ENCODE results near the gene TBCA.

Gene TBCA

GRCh38 chr5:77658662-77659061 is 117.5 kb downstream of the TBCA start:
- DNase-seq (ENCODE audit: extremely low read depth, low read depth): no peak
- TF ChIP-seq CTCF (IDR thresholded peaks at IDR 0.05; ENCODE audit: low read depth, low read length): no peak

DNA sequence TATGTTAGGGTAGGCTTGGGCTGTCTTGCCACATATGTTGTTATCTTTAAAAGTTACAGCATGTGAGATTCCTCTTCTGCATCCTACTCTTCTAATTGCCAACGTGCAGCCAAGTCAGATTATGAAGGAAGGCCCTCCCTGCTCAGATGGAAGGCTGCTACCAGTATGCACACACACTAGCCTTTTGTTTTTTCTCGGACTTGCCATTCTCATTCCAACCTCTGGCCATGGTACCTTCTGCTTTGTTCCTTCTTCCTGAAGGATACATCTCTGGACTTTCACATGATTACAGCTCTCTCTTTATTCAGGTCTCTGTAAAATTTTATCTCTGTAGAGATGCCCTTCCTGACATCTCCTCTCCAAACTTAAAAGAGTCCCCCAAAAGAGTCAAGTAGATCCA is 124.8 kb downstream of the TBCA start:
- TF ChIP-seq CTCF (IDR thresholded peaks at IDR 0.05; ENCODE audit: low read depth, low read length): no peak
- DNase-seq (ENCODE audit: extremely low read depth, low read depth): no peak

- DNase-seq (ENCODE audit: extremely low read depth, low read depth): no peak
- no peak for TF ChIP-seq CTCF (IDR thresholded peaks at IDR 0.05; ENCODE audit: low read depth, low read length)
These were observed 125.5 kb downstream of the TBCA start for GRCh38 chr5:77650686-77651085.

DNA sequence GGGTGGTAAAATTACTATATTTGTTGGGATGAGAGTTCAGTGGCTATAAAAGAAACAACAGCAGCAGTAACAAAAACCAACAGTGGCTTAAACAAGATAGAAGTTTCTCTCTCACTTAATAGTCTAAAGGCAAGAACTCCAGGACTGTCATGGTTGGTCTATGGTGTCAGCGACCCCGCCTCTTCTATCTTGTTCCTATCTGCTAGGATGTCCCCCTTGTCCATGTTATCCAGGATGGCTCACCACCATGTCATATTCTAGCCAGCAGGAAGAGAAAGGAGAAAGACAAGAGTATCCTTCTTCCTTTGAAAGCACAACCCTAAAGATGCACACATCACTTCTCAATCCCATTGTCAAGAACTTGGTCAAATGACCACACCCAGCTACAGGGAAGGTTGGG is 126.4 kb downstream of the TBCA start:
- TF ChIP-seq CTCF (IDR thresholded peaks at IDR 0.05; ENCODE audit: low read depth, low read length): no peak
- DNase-seq (ENCODE audit: extremely low read depth, low read depth): no peak

- TF ChIP-seq CTCF (IDR thresholded peaks at IDR 0.05; ENCODE audit: low read depth, low read length): no peak
- DNase-seq (ENCODE audit: extremely low read depth, low read depth): no peak
These were observed 130.0 kb downstream of the TBCA start for GRCh38 chr5:77645995-77646639.

GRCh38 chr5:77645158-77645994 is 130.8 kb downstream of the TBCA start:
- DNase-seq (ENCODE audit: extremely low read depth, low read depth): no peak
- TF ChIP-seq CTCF (IDR thresholded peaks at IDR 0.05; ENCODE audit: low read depth, low read length): peak; percentile 9; the same call in 1 of the 2 replicates

Measured in AG09319 (cell line).